Panc1 (cell line): ENCODE data around the gene CNOT11. TPM values are rescaled to one million over a fixed set of nuclear protein-coding genes. Genes with fewer than 3 reads are reported as not detected.

Source experiments
- ATAC-seq: fragments of 200-7000 bp; cut with Tn5 transposase; 2 replicates; pipeline ENCODE4 v1.9.1; 2020; ENCODE audit warnings: mild to moderate bottlenecking, moderate library complexity
- BruUV-seq: library from RNA; stranded (reverse); fragments of 400-500 nt; replicated peaks from 2 replicates; lab custom pipeline; 2021; lab: Mats Ljungman, UMichigan
- CTCF ChIA-PET: fragments of 300-600 bp; sonication (Branson Sonifier 250); formaldehyde crosslinking; loops from one replicate; lab custom pipeline; 2022; ENCODE audit warnings: antibody characterized with exemption; lab: Charles Lee
- POLR2A ChIA-PET: fragments of 300-600 bp; sonication (Branson Sonifier 250); formaldehyde crosslinking; loops from one replicate; lab custom pipeline; 2022; ENCODE audit warnings: antibody characterized with exemption; lab: Charles Lee
- DNase-seq: peaks from one replicate; pipeline ENCODE4 v3.0.0-alpha.2; 2010; ENCODE audit warnings: low read depth, low spot score
- H3K27ac ChIP-seq: 2 replicates; pipeline ENCODE4 v1.5.1; 2011; ENCODE audit warnings: mild to moderate bottlenecking, low read length, inconsistent platforms
- H3K27me3 ChIP-seq: fragments of 200-500 bp; sonication (Bioruptor generic); 2 replicates; pipeline ENCODE4 v1.6.0; 2014; ENCODE audit warnings: low read length, inconsistent platforms; ENCODE audit not compliant: control insufficient read depth, insufficient read depth
- H3K36me3 ChIP-seq: fragments of 200-500 bp; sonication (Bioruptor generic); 2 replicates; pipeline ENCODE4 v1.5.1; 2014; ENCODE audit warnings: inconsistent platforms, mild to moderate bottlenecking, low read length, moderate library complexity; ENCODE audit not compliant: control insufficient read depth, insufficient read depth
- H3K4me1 ChIP-seq: 2 replicates; pipeline ENCODE4 v1.5.1; 2011; ENCODE audit warnings: inconsistent platforms, mild to moderate bottlenecking, low read length, moderate library complexity; ENCODE audit not compliant: control insufficient read depth, insufficient read depth
- H3K4me3 ChIP-seq, 2 experiments: 2 replicates each; pipeline ENCODE4 v1.5.1; 2011 to 2012; ENCODE audit warnings: low read depth in 2 of 2, low read length in 2 of 2, mild to moderate bottlenecking in 2 of 2, inconsistent platforms in 1 of 2, moderate library complexity in 1 of 2
- H3K9me3 ChIP-seq: fragments of 200-500 bp; sonication (Bioruptor generic); 2 replicates; pipeline ENCODE4 v1.5.1; 2014; ENCODE audit warnings: low read depth, mild to moderate bottlenecking, inconsistent platforms, low read length, moderate library complexity; ENCODE audit not compliant: control insufficient read depth, insufficient read depth
- CTCF ChIP-seq: fragments of 450-650 bp; IDR thresholded peaks from 2 replicates; pipeline ENCODE4 v1.5.1; 2017; ENCODE audit warnings: mild to moderate bottlenecking
- POLR2AphosphoS5 ChIP-seq: IDR thresholded peaks from 2 replicates; pipeline ENCODE4 v1.6.1; 2012; ENCODE audit warnings: mild to moderate bottlenecking, low read depth, low read length, moderate library complexity
- REST ChIP-seq, 2 experiments: IDR thresholded peaks; 2 replicates each; pipeline ENCODE4 v1.6.1; 2011 to 2012; ENCODE audit warnings: low read depth in 2 of 2, control low read depth in 1 of 2, low read length in 1 of 2, mild to moderate bottlenecking in 1 of 2, moderate library complexity in 1 of 2; ENCODE audit not compliant: insufficient read depth in 1 of 2
- SIN3A ChIP-seq: IDR thresholded peaks from 2 replicates; pipeline ENCODE4 v1.6.1; 2012; ENCODE audit warnings: low read depth, mild to moderate bottlenecking, low read length, moderate library complexity, borderline replicate concordance; ENCODE audit not compliant: insufficient read depth
- TCF7L2 ChIP-seq: IDR thresholded peaks from 2 replicates; pipeline ENCODE4 v1.6.1; 2011; ENCODE audit warnings: mild to moderate bottlenecking, low read depth, low read length, inconsistent platforms
- in situ Hi-C: cut with HindIII; loops from 2 replicates; pipeline ENCODE4 v1.10.0; 2016; ENCODE audit warnings: low sequenced_read_pairs, low pct_unique_long_range_greater_than_20kb
- intact Hi-C: fragments of 100-400 bp; cut with micrococcal nuclease; formaldehyde crosslinking; loops from one replicate; pipeline ENCODE4 v1.10.0; 2022; ENCODE audit not compliant: unreplicated experiment
- total RNA-seq: library from RNA; stranded (reverse); gene quantifications from one replicate; pipeline ENCODE4 v1.2.1, GENCODE V29; 2021; ENCODE audit not compliant: unreplicated experiment

Gene CNOT11
- total RNA-seq, 1 experiment from 2014 or later: 58.3 TPM

GRCh38 chr2:101263377-101263800 is 10.7 kb downstream of the CNOT11 start:
- intact Hi-C loops (no loop called here), in situ Hi-C loops (no loop called here)
- TF ChIP-seq POLR2AphosphoS5: no peak
- no peak for TF ChIP-seq TCF7L2
- TF ChIP-seq SIN3A: no peak
- TF ChIP-seq CTCF: no peak
- TF ChIP-seq REST (IDR thresholded peaks at IDR 0.05; ENCODE audit: insufficient read depth in 1 of 2, low read depth in 2 of 2, low read length in 1 of 2): no peak
- Histone ChIP-seq H3K4me1 (no peaks in the 10 kb centered on the region), H3K4me3 (no peak overlapping the region), H3K27ac (no peak overlapping the region), H3K27me3 (no peaks in the 10 kb centered on the region), H3K36me3 (peaks cover 10% of the 10 kb centered on the region; the same call in 1 of the 2 replicates), H3K9me3 (no peaks in the 10 kb centered on the region)
- ChIA-PET CTCF (no interaction called here), POLR2A (interaction anchor here (0.5 to 0.7 kb wide), 2 partner anchors 8 to 230 kb away, joined by 4 to 5 read pairs; no protein-coding TSS in a partner anchor)
- DNase-seq (no peak), ATAC-seq (no peak)
- no TSS peak for BruUV-seq

DNA sequence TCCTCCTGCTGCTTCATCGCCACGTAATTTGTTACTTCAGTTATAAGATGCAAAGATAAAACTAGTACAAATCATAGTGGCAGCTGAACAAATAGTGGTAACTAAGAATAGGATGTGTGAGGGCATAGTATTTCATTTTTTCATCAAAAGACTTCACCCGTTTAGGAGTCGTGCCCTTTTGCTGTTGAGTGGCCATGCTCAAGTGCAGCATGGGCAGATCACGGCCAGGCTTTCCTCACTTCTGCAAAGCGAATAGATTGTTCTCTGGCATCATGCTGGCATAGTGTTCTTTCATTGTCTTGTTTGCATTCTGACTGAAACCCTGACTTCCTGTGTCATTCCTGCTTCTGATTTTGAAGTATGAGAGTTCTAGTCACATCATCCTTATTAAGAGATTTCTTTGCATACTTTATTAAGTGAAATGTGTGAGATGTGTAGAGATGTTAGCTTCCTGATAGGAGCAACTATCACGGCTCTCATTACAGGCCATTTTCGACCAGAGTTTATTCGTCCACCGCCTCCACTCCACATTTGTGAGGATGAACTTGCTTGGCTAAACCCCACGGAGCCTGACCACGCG is 11.8 kb downstream of the CNOT11 start:
- ChIA-PET POLR2A (no interaction called here), CTCF (no interaction called here)
- H3K4me3 ChIP-seq: no peak overlapping the region
- peaks cover 14% of the 10 kb centered on the region; the same call in 1 of the 2 replicates for H3K36me3 ChIP-seq
- ATAC-seq (no peak), DNase-seq (no peak)
- intact Hi-C loops (no loop called here), in situ Hi-C loops (no loop called here)
- no TSS peak for BruUV-seq
- H3K4me1 ChIP-seq: no peaks in the 10 kb centered on the region
- H3K27ac ChIP-seq: no peak overlapping the region
- no peaks in the 10 kb centered on the region for H3K9me3 ChIP-seq
- no peak for TF ChIP-seq CTCF
- TF ChIP-seq POLR2AphosphoS5: no peak
- no peak for TF ChIP-seq SIN3A
- no peak for TF ChIP-seq REST (IDR thresholded peaks at IDR 0.05; ENCODE audit: insufficient read depth in 1 of 2, low read depth in 2 of 2, low read length in 1 of 2)
- H3K27me3 ChIP-seq: no peaks in the 10 kb centered on the region
